HG03571 (cell line): ENCODE results near the gene MOB1A.
"Not testable (repeated sequence)": the region's sequence is repeated elsewhere in the genome, so short reads cannot be mapped to it uniquely, and the experiment has no call there.

Experiments
- ATAC-seq: cut with Tn5 transposase; IDR thresholded peaks from one replicate; pipeline ENCODE4 v1.9.1; 2021; ENCODE audit not compliant: unreplicated experiment

Gene MOB1A

GRCh38 chr2:74199275-74199701, 20.6 kb upstream of the MOB1A start:
- ATAC-seq: no peak

GRCh38 chr2:74198461-74199274, 20.0 kb upstream of the MOB1A start, which contains the start of gene MTHFD2:
MTHFD2 (plus strand) TSS chr2:74198615; CDS start chr2:74198642, 27 bp downstream.
- peak; percentile 82 for ATAC-seq

DNA sequence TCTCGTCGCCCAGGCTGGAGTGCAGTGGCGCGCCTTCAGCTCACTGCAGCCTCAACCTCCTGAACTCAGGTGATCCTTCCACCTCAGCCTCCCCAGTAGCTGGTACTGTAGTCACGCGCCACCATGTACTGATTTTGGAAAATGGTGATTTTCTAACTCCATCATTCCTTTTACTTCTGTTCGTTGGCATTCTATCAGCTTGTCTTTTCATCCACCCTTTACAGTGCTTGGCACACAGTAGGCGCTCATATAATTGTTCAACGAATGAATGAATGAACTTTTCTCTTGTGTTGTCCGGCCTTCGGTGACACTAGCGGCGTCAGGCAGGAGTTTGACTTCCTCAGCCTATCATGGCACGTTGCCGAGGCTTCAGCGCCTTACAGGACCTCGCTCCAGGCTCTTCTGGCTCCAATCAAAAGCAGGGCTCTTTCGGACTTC, 19.4 kb upstream of the MOB1A start:
- no peak for ATAC-seq

GRCh38 chr2:74197049-74197448, 18.4 kb upstream of the MOB1A start:
- no peak for ATAC-seq

DNA sequence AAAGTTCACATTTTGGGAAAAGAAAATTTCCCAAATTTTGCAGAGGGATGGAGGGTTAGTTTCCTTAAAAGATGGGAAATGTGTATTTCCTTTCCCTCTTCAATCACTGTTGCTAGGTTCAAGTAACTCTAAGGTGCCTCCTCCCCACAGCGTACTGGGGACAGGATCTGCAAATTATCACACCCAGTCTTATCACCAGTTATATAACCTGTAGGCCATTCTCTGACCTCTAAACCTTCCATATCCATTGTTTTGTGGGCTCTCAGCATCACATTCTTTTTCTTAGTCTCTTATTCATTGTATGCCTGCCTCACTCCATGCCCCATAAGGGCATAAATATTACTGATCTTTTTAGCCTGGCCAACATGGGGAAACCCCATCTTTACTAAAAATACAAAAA, 16.1 kb upstream of the MOB1A start:
- no peak for ATAC-seq

DNA sequence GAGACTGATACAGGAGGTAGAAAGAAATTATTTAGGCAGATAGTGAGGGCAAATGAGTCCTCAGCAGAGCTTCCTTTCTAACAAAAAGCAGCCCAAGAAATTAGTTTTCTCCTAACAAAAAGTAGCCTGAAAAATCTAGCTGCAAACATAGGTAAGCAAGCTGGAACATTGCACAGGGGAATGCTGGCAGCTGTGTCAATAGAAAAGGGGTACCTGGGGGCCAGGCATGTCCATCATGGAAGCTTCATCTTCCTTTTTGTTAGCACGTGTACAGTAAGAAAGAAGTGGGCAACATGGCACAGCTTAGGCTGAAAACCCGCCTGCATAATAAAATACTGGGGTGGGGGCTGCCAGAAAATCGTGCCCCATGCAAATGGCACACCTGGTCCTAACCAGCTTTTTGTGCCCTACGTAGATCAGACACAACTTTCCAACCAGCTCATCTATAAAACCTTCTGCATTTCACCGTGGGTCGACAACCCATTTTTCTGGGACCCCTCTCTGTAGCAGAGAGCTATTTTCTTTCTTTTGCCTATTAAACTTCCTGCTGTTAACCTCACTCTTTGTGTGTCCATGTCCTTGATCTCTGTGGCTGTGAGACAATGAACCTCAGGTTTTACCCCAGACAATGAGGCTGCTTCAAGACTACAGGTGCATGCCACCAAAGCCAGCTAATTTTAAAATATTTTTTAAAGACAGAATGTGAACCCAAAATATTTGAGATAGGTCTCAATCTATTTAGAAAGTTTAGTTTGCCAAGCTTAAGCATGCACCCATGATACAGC, 13.1 kb upstream of the MOB1A start:
- ATAC-seq: no peak

DNA sequence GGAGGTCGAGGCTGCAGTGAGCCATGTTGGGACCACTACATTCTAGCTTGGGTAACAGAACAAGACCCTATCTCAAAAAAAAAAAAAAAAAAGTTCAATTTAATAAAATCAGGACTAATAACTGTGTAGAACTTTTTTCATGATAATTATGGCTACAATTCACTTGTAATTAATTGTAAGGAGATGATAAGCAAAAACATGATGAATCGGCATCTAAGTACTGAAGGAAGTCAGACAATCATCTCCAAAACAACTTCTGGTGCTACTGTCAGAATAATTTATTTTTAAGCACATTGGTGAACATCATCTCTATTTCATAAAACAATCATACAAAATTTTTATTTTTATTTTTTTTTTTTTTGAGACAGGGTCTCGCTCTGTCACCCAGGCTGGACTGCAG, 10.0 kb upstream of the MOB1A start:
- no peak for ATAC-seq

- no peak for ATAC-seq
These were observed 9.4 kb upstream of the MOB1A start for GRCh38 chr2:74188018-74188601.

DNA sequence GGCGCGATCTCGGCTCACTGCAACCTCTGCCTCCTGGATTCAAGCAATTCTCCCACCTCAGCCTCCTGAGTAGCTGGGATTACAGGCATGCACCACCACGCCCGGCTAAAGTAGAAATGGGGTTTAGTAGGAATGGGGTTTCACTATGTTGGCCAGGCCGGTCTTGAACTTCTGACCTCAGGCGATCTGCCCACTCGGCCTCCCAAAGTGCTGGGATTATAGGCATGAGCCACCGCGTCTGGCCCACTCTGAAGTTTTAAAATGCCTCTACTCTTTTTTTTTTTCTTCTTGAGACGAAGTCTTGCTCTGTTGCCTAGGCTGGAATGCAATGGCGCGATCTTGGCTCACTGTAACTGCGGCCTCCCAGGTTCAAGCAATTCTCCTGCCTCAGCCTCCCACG, 8.0 kb upstream of the MOB1A start:
- not testable (repeated sequence) for ATAC-seq

DNA sequence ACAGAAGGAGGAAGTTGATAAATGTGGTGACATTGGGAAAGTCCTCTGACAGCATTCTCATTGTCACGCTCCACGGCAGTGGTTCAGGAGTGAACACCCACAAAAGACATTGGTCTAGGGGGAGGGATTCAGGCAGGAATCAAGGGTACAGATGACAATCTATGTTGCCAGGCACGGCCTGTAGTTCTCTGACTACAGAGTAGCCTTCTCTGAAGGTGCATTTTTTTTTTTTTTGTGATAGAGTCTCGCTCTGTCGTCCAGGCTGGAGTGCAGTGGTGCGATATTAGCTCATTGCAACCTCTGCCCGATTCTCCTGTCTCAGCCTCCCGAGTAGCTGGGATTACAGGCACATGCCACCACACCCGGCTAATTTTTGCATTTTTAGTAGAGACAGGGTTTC, 7.4 kb upstream of the MOB1A start:
- peak; percentile 53 for ATAC-seq

DNA sequence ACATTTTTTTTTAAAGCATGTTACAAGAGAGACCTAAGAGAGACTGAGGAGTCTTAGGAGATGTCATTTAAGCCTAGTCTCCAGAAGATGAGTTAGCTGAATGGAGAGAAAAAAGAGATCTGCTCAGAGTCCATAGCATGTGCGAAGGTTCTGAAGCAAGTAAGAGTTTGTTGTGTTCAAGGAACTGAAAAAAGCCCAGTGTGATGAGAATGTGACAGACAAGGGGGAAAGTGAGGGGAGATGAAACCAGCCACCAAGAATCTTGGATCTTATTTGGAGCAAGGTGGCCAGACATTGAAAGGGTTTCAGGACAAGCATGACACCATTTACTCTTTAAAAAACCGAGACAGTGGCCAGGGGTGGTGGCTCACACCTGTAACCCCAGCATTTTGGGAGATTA, 5.2 kb upstream of the MOB1A start:
- no peak for ATAC-seq

DNA sequence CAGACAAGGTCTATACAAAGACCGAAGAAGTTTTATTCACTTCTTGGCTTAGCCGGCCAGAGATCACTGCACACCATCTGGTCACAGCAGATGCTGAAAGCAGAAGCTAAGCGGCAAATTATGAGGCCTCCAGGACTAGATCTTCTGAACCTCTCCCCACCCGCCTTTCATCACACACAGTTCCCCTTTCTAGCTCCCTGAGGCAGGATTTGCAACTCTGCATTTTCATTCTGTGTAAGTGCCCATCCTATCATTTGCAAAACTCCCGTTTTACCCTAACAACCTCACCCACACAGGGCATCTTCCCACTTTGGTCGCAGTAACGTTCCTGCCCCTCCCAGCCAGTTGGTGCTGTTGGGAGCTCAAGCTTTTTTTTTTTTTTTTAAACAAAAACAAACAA, 3.1 kb upstream of the MOB1A start:
- ATAC-seq: peak; percentile 30

DNA sequence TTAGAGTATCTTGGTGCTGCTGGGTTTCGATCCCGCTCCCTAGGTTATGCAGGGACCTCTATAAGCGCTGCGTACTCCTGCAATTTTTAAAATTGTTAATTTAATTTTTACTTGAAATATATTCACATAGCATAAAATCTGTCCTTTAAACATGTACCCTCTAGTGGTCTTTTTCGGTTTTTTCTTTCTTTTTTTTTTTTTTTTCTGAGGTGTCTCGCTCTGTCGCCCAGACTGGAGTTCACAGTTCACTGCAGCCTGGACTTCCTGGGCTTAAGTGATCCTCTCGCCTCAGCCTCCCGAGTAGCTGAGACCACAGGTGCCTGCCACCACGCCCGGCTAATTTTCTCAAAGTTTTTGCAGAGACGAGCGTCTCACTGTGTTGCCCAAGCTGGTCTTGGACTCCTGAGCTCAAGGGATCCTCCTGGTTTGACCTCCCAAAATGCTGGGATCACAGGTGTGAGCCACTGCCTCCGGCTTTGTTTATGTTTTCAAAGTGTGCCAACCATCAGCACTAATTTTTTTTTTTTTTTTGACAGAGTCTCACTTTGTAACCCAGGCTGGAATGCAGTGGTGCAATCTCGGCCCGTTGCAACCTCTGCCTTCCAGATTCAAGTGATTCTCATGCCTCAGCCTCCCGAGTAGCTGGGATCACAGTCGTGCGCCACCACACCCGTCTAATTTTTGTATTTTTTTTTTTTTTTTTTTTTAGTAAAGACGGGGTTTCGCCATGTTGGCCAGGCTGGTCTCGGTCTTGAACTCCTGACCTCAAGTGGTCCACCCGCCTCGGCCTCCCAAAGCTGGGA, 585 bp upstream of the MOB1A start:
- peak; percentile 10 for ATAC-seq

DNA sequence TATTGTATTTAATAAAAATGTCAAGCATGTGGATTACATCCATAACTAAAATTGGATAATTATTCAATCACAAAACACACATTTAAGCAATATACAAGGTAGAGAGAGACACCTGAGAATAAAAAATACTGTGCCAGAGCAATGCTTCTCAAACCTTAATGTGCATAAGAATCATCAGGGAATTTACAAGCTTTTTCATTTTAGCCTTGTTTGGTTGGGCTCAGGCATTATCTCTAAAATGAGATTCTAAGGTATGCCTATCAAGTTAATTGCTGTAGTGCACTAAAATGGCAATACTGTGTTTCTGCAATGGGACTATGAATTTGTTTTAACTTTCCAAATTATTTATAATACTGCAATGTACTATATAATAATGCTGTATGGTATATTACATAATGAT, 983 bp downstream of the MOB1A start:
- ATAC-seq: no peak

- ATAC-seq: no peak
These were observed 3.8 kb downstream of the MOB1A start for GRCh38 chr2:74174909-74175308.

GRCh38 chr2:74168739-74169138, 9.9 kb downstream of the MOB1A start:
- ATAC-seq: no peak

- no peak for ATAC-seq
These were observed 13.9 kb downstream of the MOB1A start for GRCh38 chr2:74164761-74165160.

DNA sequence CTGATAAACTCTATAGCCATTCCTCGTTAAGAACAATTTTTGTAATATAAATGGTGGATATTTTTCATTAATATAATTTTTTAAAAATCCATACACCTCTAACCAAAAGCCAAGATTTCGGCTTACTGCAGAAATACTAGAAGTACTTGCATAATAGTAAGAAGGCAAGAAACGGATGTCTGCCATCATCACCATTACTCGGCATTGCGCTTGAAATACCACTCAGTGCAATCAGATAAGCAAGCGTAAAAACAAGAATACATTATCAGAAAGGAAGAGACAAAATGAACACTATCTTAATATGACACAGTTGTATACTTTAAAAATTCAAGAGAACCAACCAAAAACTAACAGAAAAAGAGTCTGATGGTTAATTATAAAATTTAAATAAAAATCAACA, 15.7 kb downstream of the MOB1A start:
- no peak for ATAC-seq

DNA sequence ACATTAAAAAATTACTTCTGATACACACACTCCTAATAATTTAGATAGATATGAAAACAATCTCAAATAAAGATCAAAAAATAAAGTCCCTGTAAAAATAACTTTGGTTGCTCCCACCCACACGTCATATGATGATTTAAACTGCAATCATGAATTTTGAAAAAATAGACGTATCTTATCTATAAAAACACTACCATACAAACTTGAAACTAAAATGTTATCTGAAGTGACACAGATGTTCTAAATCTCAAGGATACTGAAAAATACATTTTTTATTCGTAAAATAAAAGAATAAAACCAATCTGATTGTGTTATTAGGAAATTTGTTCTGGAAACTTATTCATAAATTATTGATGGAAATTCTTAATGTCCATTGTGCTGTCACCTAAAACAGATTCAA, 22.8 kb downstream of the MOB1A start:
- ATAC-seq: no peak

- no peak for ATAC-seq
These were observed 25.7 kb downstream of the MOB1A start for GRCh38 chr2:74152954-74153353.
